Liver (tissue), 9 donors: Measurements from ENCODE around the gene LILRB3. TPM values are rescaled to one million over a fixed set of nuclear protein-coding genes. Genes with fewer than 3 reads are reported as not detected.

Experiments used
- DNase-seq: peaks from one replicate; pipeline ENCODE4 v3.0.0-alpha.2; 2017; ENCODE audit warnings: low spot score
- H3K27ac ChIP-seq, 2 donors: one replicate each; pipeline ENCODE4 v1.7.0; 2013; ENCODE audit warnings: inconsistent platforms in 2 of 2, low read length in 2 of 2, control low read depth in 1 of 2, low read depth in 1 of 2, mild to moderate bottlenecking in 1 of 2
- H3K27me3 ChIP-seq, 4 donors: one replicate each; pipeline versions ENCODE4 v1.6.1 to v1.7.0; 2013; ENCODE audit warnings: low read length in 3 of 4, inconsistent platforms in 1 of 4, mild to moderate bottlenecking in 1 of 4, moderate library complexity in 1 of 4; ENCODE audit not compliant: control insufficient read depth in 4 of 4, insufficient read depth in 4 of 4
- H3K36me3 ChIP-seq, 4 donors: one replicate each; pipeline versions ENCODE4 v1.6.1 to v1.7.0; 2013; ENCODE audit warnings: low read length in 3 of 4, mild to moderate bottlenecking in 3 of 4, low read depth in 1 of 4, moderate library complexity in 1 of 4; ENCODE audit not compliant: control insufficient read depth in 4 of 4, insufficient read depth in 3 of 4
- H3K4me1 ChIP-seq, 4 donors: one replicate each; pipeline versions ENCODE4 v1.6.1 to v1.7.0; 2013; ENCODE audit warnings: low read length in 3 of 4, mild to moderate bottlenecking in 3 of 4, moderate library complexity in 1 of 4; ENCODE audit not compliant: control insufficient read depth in 4 of 4, insufficient read depth in 4 of 4
- H3K4me3 ChIP-seq, 3 donors: one replicate each; pipeline versions ENCODE4 v1.6.1 to v1.7.0; 2013; ENCODE audit warnings: low read length in 3 of 3, control low read depth in 1 of 3, low read depth in 1 of 3, mild to moderate bottlenecking in 1 of 3
- H3K9ac ChIP-seq, 2 donors: one replicate each; pipeline ENCODE4 v1.7.0; 2013; ENCODE audit warnings: low read length in 2 of 2, mild to moderate bottlenecking in 2 of 2, moderate library complexity in 2 of 2, control low read depth in 1 of 2, low read depth in 1 of 2
- H3K9me3 ChIP-seq, 4 donors: one replicate each; pipeline versions ENCODE4 v1.6.1 to v1.7.0; 2013; ENCODE audit warnings: low read length in 3 of 4; ENCODE audit not compliant: control insufficient read depth in 4 of 4
- CTCF ChIP-seq: fragments of 150-350 bp; IDR thresholded peaks from 2 replicates; pipeline ENCODE4 v1.5.1; 2017; ENCODE audit warnings: improper control_type of control experiment, low read depth, low read length; ENCODE audit not compliant: missing input control
- FOXA1 ChIP-seq: IDR thresholded peaks from 2 replicates; pipeline ENCODE4 v1.6.1; 2016; ENCODE audit warnings: antibody characterized with exemption
- HNF4G ChIP-seq: IDR thresholded peaks from 2 replicates; pipeline ENCODE4 v1.6.1; 2016; ENCODE audit warnings: antibody characterized with exemption
- MAX ChIP-seq: IDR thresholded peaks from 2 replicates; pipeline ENCODE4 v1.6.1; 2016; ENCODE audit warnings: antibody characterized with exemption
- RXRA ChIP-seq, 2 donors: IDR thresholded peaks; 2 replicates each; pipeline ENCODE4 v1.6.1; 2017 to 2018; ENCODE audit warnings: antibody characterized with exemption in 2 of 2, mild to moderate bottlenecking in 1 of 2
- SP1 ChIP-seq: IDR thresholded peaks from 2 replicates; pipeline ENCODE4 v1.6.1; 2018; ENCODE audit warnings: antibody characterized with exemption, mild to moderate bottlenecking
- TAF1 ChIP-seq: conservative IDR thresholded peaks from 2 replicates; pipeline ENCODE4 v1.6.1; 2016; ENCODE audit warnings: antibody characterized with exemption, mild to moderate bottlenecking
- YY1 ChIP-seq: IDR thresholded peaks from 2 replicates; pipeline ENCODE4 v1.6.1; 2016; ENCODE audit warnings: antibody characterized with exemption, mild to moderate bottlenecking
- ZBTB33 ChIP-seq: IDR thresholded peaks from 2 replicates; pipeline ENCODE4 v1.6.1; 2016; ENCODE audit warnings: antibody characterized with exemption
- WGBS: extraction: QIAGEN DNeasy Blood & Tissue Kit; methylation state at CpG from one replicate; pipeline ENCODE4 v1.1.7; 2013; 5-methylcytosine and 5-hydroxymethylcytosine counted together
- polyA plus RNA-seq, 2 donors: library from polyadenylated mRNA; stranded (reverse) in 1 of 2; unstranded in 1 of 2; fragments of 200-250 nt in 1 of 2; fragments of >200 nt in 1 of 2; fragmentation: Nextera tagmentation in 1 of 2; extraction: Ambion mirVana in 1 of 2; gene quantifications; one replicate each; pipeline versions ENCODE4 v1.2.1 to v1.2.3, GENCODE V29; 2013 to 2015
- total RNA-seq, 2 donors: library from RNA; depleted of rRNA; stranded (reverse); fragments of >200 nt; gene quantifications; one replicate each; pipeline ENCODE4 v1.2.3, GENCODE V29; 2014
- donor health status: healthy.
- donor health status: healthy.
- donor health status: healthy.
- donor health status: healthy.
- donor health status: healthy.

The LILRB3 gene
- total and polyA plus RNA-seq, 4 donors = 2.2 to 10.5 (median 3.3) TPM

GRCh38 chr19:54201980-54202379 is 20.8 kb downstream of the LILRB3 start:
- DNase-seq = no peak
- TF ChIP-seq FOXA1 (no peak), CTCF (no peak), YY1 (no peak), MAX (no peak), ZBTB33 (no peak), RXRA (IDR thresholded peaks at IDR 0.05) (no peak)
- Histone ChIP-seq H3K9me3 (no peaks in the 10 kb centered on the region), H3K27ac (peak overlapping the region; percentile 42 to 91), H3K27me3 (no peaks in the 10 kb centered on the region), H3K9ac (peak overlapping the region; percentile 96 to 99), H3K36me3 (peaks cover 19 to 41% (median 27%) of the 10 kb centered on the region in 4 donors), H3K4me3 (peak overlapping the region; percentile 66 to 98 (median 86)), H3K4me1 (peaks cover 12 to 66% (median 55%) of the 10 kb centered on the region in 4 donors)
- 47% methylated on average over 13 of the region's 13 CpGs for WGBS

- H3K27me3 ChIP-seq = no peaks in the 10 kb centered on the region
- H3K9me3 ChIP-seq = no peaks in the 10 kb centered on the region
- WGBS = 1% methylated on average over 28 of the region's 28 CpGs
- H3K9ac ChIP-seq = peak overlapping the region; percentile 96 to 99
- H3K4me3 ChIP-seq = peak overlapping the region; percentile 66 to 98 (median 86)
- TF ChIP-seq MAX = no peak
- TF ChIP-seq ZBTB33 = peak; percentile 97
- no peak for DNase-seq
- H3K27ac ChIP-seq = peak overlapping the region; percentile 91 to 99
- H3K4me1 ChIP-seq = peaks cover 10 to 63% (median 51%) of the 10 kb centered on the region in 4 donors
- H3K36me3 ChIP-seq = peaks cover 14 to 34% (median 21%) of the 10 kb centered on the region in 4 donors
These were observed 21.6 kb downstream of the LILRB3 start for GRCh38 chr19:54201172-54201701.

- TF ChIP-seq RXRA (IDR thresholded peaks at IDR 0.05) (no peak), MAX (no peak), HNF4G (no peak), CTCF (no peak), SP1 (no peak), TAF1 (no peak)
- Histone ChIP-seq H3K27me3 (no peaks in the 10 kb centered on the region), H3K9me3 (no peaks in the 10 kb centered on the region), H3K4me1 (peaks cover 7 to 45% (median 35%) of the 10 kb centered on the region in 4 donors), H3K9ac (no peak overlapping the region), H3K36me3 (peaks cover 6 to 20% (median 11%) of the 10 kb centered on the region in 4 donors), H3K4me3 (no peak overlapping the region), H3K27ac (peak overlapping the region in 1 of 2 donors; percentile 99)
- WGBS = 91% methylated on average over 16 of the region's 16 CpGs
- no peak for DNase-seq
These were observed 23.4 kb downstream of the LILRB3 start for GRCh38 chr19:54199401-54199800.
